HG02798 (cell line): ENCODE results near the gene HSPD1.
"Not testable (repeated sequence)": the region's sequence is repeated elsewhere in the genome, so short reads cannot be mapped to it uniquely, and the experiment has no call there.

Experiments used
- ATAC-seq: cut with Tn5 transposase; IDR thresholded peaks from one replicate; pipeline ENCODE4 v1.9.1; 2021; ENCODE audit warnings: mild to moderate bottlenecking; ENCODE audit not compliant: unreplicated experiment, poor library complexity

The HSPD1 gene

DNA sequence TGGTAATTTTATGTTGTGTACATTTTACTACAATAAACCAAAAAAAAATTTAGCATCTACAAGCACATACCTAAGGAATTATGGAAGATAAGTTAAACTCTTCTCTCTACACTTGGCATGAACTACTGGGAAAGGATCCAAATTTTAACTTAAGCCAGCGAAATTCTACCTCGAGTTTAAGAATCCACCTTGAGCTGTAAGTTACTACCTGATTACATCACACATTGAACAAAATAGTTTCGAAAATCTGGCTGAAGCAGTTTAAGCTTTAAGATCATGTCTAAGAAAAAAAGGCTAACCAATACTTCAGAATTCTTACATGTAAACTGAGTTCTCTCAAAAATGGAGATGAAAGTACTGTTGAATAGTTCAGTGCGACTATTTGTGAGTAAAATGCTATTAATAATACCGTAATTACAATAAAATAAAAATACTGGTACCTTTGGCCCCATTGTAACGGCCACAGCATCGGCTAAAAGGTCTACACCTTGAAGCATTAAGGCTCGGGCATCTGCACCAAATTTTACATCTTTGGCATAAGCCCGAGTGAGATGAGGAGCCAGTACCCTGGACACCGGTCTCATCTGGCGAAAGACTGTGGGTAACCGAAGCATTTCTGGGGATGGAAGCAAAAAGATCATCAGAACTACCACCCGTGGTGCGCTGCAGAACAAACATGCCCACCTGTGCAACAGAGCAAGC is 1.3 kb downstream of the HSPD1 start:
- ATAC-seq, result no peak

- ATAC-seq, result no peak
These were observed 2.3 kb downstream of the HSPD1 start for GRCh38 chr2:197497326-197497725.

GRCh38 chr2:197496695-197497094 is 2.9 kb downstream of the HSPD1 start:
- ATAC-seq, result no peak

DNA sequence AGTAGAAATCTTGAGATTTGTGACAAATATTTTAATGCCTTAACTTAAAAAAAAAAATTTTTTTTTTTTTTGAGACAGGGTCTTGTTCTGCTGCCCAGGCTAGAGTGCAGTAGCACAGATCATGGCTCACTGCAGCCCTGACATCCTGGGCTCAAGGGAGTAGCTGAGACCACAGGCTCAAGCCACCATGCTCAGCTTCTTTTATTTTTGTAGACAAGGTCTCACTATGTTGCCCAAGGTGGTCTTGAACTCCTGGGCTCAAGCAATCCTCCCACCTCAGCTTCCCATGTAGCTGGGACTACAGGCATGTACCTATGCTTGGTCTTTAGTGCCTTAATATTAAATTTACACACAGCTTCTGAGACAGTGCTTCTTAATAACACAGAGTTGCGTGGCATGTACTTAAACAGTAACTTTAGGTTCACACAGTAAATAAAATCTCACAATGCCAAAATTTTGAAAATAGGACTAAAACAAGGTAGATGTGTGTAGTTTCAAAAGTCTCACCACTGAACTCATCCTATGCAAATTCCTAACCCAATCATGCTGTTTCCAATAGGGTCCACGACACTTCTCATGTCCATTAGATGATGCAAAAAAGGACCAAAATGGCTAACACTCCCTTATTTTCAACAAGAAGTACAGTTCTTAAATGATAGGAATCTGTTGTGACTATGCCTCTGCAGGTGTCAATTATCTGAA is 4.1 kb downstream of the HSPD1 start:
- no peak for ATAC-seq

GRCh38 chr2:197487385-197487784 is 12.3 kb downstream of the HSPD1 start:
- ATAC-seq, result no peak

DNA sequence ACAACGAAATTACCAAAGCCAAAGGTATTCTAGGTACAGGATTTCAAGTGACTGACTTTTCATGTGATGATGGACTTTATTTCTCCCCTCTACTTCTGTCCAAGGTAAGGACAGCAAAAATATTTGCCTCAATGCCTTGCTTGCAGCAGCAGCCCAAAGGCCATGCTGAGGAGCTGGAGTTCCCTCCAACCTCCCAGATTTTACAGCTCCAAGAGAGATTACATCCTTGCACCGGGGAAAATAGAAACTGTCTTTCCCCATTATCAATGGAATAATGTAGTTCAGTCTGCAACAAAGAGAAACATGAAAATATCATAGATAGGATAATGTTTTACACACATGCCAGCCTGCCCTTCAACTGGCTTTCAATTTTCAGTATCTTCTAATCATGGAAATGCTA is 13.5 kb downstream of the HSPD1 start:
- ATAC-seq, result no peak

GRCh38 chr2:197484248-197484647 is 15.4 kb downstream of the HSPD1 start:
- not testable (repeated sequence) for ATAC-seq

- ATAC-seq, result no peak
These were observed 19.2 kb downstream of the HSPD1 start for GRCh38 chr2:197480165-197481036.

- ATAC-seq, result no peak
These were observed 21.8 kb downstream of the HSPD1 start for GRCh38 chr2:197477797-197478196.

- ATAC-seq, result no peak
These were observed 27.5 kb downstream of the HSPD1 start for GRCh38 chr2:197472166-197472565.

DNA sequence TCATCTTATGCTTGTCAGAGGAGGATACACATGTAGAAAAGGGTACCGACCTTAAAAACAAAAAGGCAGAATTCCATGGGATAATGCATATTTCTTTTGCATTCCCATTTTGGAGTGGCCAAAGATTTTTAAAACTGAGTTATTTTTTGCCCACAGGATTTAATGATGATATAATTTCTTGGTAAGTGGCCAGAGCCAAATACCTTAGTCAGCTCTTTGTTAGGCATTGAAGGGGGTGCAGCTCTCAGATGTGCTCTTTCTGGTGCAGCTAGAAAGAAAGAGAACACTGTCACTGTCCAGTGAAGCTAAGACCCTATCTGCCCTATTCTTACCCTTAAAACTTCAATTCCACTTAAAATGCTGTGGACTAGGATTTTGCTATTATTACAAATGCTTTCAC is 35.5 kb downstream of the HSPD1 start:
- no peak for ATAC-seq

DNA sequence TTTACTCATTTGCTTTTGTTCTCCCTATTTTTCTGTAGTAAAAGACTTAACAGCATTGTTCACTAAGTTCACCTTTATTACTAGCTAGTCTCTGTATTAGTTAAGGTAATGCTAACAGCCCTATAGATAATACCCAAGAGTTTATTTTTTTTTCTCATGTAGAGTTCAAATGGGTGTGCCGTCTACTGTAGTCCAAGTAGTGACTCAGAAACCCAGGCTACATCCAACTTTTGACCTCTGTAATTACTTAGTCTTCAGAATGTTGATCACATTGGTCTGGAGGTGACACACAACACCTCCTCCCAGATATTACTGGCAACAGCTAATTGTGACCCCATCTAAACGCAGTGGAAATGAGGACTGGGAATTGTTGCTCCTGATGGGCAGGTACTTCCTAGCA is 38.6 kb downstream of the HSPD1 start:
- no peak for ATAC-seq

DNA sequence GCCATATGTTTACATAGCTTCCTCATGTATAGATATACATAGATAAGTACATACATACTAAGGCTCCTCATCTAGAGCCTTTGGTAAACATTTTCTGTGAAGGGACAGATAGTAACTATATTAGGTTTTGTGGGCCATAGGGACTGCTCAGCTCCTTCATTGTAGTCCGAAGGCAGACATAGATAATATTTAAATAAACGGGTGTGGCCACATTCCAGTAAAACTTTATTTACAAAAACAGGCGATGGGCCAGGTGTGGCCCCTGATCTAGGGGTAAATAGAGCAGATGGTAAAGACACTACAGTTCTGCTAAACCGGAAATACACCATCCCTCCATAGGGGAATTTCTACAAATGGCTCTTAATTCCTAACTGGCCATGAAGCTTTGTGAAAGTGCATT is 39.0 kb downstream of the HSPD1 start:
- no peak for ATAC-seq

DNA sequence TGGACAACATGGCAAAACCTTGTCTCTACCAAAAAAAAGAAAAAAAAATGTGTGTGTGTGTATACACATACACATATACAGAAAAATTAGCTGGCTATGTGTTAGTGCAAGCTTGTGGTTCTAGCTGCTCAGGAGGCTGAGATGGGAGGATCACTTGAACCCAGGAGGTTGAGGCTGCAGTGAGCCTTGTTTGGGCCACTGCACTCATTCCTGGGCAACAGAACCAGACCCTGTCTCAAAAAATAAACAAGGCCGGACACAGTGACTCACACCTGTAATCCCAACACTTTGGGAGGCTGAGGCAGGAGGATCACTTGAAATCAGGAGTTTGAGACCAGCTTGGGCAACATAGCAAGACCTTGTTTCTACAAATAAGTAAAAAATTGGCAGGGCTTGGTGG is 44.2 kb downstream of the HSPD1 start:
- ATAC-seq, result no peak

GRCh38 chr2:197454923-197455322 is 44.7 kb downstream of the HSPD1 start:
- ATAC-seq, result no peak

DNA sequence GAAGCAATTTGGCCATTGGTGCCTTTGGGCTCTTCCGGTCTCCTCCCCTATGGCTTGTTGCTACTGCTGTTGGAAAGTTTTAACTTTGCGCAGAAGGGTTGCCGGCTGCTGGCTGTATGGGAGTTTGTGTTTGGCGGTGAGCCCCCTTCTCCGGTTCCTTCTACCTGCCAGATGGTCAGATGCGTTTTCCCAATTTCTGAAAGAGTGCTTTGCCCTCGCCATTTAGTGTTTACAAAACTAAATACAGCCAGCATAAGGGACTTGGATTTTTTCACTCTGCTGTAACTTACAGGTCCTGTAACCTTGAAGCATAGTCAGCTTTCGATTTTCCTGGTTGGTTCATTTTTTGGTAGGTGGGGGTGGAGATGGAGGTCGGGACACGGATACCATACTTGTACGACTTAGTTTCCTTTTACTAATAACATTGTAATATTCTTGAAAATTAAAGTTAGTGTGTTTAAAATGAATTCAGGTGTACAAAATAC is 45.7 kb downstream of the HSPD1 start:
- peak; percentile 22 for ATAC-seq

DNA sequence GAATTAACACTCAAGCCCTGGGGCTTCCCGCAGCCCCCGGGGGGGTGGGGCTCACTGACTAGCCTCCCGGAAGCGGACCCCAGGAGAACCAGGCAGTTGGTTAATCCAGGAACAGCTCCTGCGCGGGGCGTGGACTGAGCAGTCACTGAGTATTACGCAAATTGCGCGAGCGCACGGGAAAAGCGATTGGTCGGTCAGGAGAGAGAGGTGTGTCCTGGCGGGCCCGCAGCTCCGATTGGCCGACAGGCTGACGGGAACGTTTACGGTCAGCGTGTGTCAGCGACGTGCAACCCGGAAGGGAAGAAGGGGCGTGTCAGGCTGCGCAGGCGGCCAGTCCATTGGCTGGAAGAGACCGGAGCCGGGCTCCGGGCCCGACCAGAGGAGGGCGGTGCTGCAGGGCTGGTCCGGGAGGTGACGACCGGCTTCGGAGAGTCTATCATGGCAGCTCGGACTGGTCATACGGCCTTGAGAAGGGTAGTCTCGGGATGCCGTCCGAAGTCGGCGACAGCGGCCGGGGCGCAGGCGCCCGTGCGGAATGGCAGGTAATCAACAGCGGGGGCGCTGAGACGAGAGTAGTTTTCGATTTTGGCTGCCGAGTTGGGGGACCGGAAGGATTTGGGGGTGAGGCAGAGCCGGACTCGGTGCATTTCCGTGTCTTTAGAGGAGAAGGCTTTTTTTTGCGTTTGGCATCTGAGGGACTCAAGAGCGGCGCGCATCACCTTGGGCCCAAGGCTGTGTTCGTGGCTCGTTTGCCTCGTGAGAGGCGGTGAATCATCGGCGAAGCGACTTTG is 46.3 kb downstream of the HSPD1 start, which contains the start of gene COQ10B:
COQ10B (plus strand) TSS at position 430 of the 791 bp plus-strand sequence; CDS start at position 439, 9 bp downstream.
- ATAC-seq, result peak; percentile 94

DNA sequence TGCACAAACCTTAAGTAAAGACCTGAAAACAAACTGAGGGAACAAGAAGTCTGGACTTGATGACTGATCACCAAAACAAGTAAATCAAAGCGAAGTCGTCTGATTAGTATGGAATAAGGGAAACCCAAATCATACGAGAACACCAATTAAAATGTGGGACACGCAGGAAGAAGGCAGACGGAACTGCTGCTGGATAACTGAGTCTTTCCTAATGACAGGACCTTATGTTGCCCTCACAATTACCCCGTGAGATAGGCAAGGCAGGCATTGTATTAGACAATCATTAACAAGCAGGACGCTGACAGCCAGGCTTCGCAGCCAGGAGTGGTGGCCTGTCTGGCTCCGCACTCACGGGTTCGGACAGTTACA is 46.9 kb downstream of the HSPD1 start:
- ATAC-seq, result no peak

- not testable (repeated sequence) for ATAC-seq
These were observed 48.7 kb downstream of the HSPD1 start for GRCh38 chr2:197450935-197451358.

GRCh38 chr2:197450465-197450864 is 49.2 kb downstream of the HSPD1 start:
- ATAC-seq, result no peak
